HG02588 (cell line): ENCODE results near the gene B3GALNT2.
"Not testable (repeated sequence)": the region's sequence is repeated elsewhere in the genome, so short reads cannot be mapped to it uniquely, and the experiment has no call there.

Source experiments
- ATAC-seq: cut with Tn5 transposase; IDR thresholded peaks from one replicate; pipeline ENCODE4 v1.9.1; 2021; ENCODE audit warnings: mild to moderate bottlenecking, moderate library complexity; ENCODE audit not compliant: unreplicated experiment

B3GALNT2 gene

GRCh38 chr1:235504122-235504493 lies at the start of gene B3GALNT2:
Gene B3GALNT2 (minus strand): TSS chr1:235504452. CDS start chr1:235504252, 200 bp downstream.
- ATAC-seq, result peak; percentile 53

- no peak for ATAC-seq
These were observed 48.9 kb upstream of the B3GALNT2 start for GRCh38 chr1:235553112-235553551.

- ATAC-seq, result no peak
These were observed 48.0 kb upstream of the B3GALNT2 start for GRCh38 chr1:235552146-235552716.

GRCh38 chr1:235549351-235550139 lies 45.3 kb upstream of the B3GALNT2 start:
- no peak for ATAC-seq

GRCh38 chr1:235546369-235547155 lies 42.3 kb upstream of the B3GALNT2 start:
- not testable (repeated sequence) for ATAC-seq

GRCh38 chr1:235545292-235545930 lies 41.2 kb upstream of the B3GALNT2 start:
- ATAC-seq, result no peak

- not testable (repeated sequence) for ATAC-seq
These were observed 38.6 kb upstream of the B3GALNT2 start for GRCh38 chr1:235542845-235543244.

- ATAC-seq, result no peak
These were observed 29.4 kb upstream of the B3GALNT2 start for GRCh38 chr1:235533476-235534168.

GRCh38 chr1:235532360-235532759 lies 28.1 kb upstream of the B3GALNT2 start:
- ATAC-seq, result no peak

- no peak for ATAC-seq
These were observed 23.1 kb upstream of the B3GALNT2 start for GRCh38 chr1:235527196-235527814.

GRCh38 chr1:235525314-235525713 lies 21.1 kb upstream of the B3GALNT2 start:
- ATAC-seq, result no peak

GRCh38 chr1:235516862-235517446 lies 12.7 kb upstream of the B3GALNT2 start:
- no peak for ATAC-seq

GRCh38 chr1:235515844-235516512 lies 11.7 kb upstream of the B3GALNT2 start:
- ATAC-seq, result no peak

GRCh38 chr1:235513495-235514366 lies 9.5 kb upstream of the B3GALNT2 start:
- no peak for ATAC-seq

- no peak for ATAC-seq
These were observed 7.4 kb upstream of the B3GALNT2 start for GRCh38 chr1:235511470-235512240.

GRCh38 chr1:235510823-235511222 lies 6.6 kb upstream of the B3GALNT2 start:
- no peak for ATAC-seq

GRCh38 chr1:235507623-235508022 lies 3.4 kb upstream of the B3GALNT2 start:
- no peak for ATAC-seq
